Measurements from ENCODE around the gene COL13A1.

COL13A1 gene

DNA sequence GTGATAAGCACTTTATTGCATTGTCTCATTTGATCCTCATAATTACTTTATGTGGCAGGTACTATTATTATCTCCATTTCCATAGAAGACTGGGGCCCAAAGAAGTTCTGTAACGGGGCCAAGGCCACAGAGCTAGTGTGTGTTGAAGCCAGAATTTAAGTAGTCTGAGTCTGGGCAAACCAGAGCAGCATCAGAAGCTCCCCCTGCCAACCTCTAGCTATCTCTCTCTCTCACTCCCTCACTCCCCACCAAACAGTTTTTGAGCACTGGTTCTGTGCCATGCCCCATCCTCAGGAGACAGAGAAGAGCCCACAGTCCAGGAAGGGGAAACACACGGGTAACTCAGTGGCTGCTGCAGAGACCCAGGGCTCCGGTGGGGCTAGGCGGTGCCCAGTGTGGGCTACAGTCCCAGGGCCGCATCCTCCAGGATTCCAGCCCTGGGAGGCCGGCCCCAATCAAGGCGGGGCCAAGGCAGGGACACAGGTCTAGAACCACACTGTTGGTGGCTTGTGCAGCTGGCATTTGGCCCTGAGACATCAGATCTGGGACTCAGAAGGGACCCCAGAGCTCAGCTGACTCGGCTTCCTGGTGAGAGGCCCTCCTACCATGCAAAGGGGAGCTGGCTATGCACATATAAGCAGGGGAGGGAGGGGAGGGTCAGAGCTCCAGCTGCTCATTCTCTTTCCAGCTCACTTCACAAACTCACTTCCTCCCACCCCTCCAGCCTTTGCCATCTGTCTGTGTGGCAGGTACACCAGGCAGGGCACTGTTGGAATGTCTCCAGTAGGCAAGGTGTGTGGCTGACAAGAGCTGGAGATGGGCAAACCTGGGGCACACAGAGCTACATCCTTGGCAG is 34.4 kb downstream of the COL13A1 start:
- DNase-seq (ENCODE audit: low read depth, low spot score) = no peak
- Histone ChIP-seq H3K27me3 (ENCODE audit: control insufficient read depth, insufficient read depth, low read length) (no peaks in the 10 kb centered on the region), H3K4me1 (ENCODE audit: control insufficient read depth, insufficient read depth, low read length) (peaks cover 9% of the 10 kb centered on the region; the same call in 1 of the 2 replicates), H3K9me3 (ENCODE audit: control insufficient read depth, insufficient read depth, low read length) (no peaks in the 10 kb centered on the region), H3K27ac (ENCODE audit: low read length) (no peak overlapping the region), H3K36me3 (ENCODE audit: control insufficient read depth, insufficient read depth, low read length) (no peaks in the 10 kb centered on the region), H3K4me3 (ENCODE audit: low read length) (no peak overlapping the region)
- WGBS (ENCODE audit: insufficient coverage, insufficient read length) = no CpG with 5 or more reads among the region's 8 CpGs

DNA sequence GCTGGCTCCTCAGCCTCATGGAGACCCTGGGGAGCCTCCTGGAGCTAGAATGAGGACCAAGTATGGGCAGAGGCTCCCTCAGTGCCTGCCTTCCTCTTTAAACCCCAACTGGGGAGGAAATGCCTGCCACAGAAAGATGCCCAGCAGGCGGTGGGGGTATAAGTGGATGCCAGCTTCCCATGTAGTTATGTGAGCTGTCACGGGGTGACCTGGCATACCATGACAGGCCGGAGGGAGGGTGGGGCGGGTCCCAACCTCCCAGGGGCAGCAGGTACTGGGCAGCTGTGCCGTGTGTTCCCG is 35.0 kb downstream of the COL13A1 start:
- Histone ChIP-seq H3K9me3 (ENCODE audit: control insufficient read depth, insufficient read depth, low read length) (no peaks in the 10 kb centered on the region), H3K27ac (ENCODE audit: low read length) (no peak overlapping the region), H3K27me3 (ENCODE audit: control insufficient read depth, insufficient read depth, low read length) (no peaks in the 10 kb centered on the region), H3K4me3 (ENCODE audit: low read length) (no peak overlapping the region), H3K4me1 (ENCODE audit: control insufficient read depth, insufficient read depth, low read length) (peaks cover 9% of the 10 kb centered on the region; the same call in 1 of the 2 replicates), H3K36me3 (ENCODE audit: control insufficient read depth, insufficient read depth, low read length) (no peaks in the 10 kb centered on the region)
- WGBS (ENCODE audit: insufficient coverage, insufficient read length) = no CpG with 5 or more reads among the region's 6 CpGs
- no peak for DNase-seq (ENCODE audit: low read depth, low spot score)

DNA sequence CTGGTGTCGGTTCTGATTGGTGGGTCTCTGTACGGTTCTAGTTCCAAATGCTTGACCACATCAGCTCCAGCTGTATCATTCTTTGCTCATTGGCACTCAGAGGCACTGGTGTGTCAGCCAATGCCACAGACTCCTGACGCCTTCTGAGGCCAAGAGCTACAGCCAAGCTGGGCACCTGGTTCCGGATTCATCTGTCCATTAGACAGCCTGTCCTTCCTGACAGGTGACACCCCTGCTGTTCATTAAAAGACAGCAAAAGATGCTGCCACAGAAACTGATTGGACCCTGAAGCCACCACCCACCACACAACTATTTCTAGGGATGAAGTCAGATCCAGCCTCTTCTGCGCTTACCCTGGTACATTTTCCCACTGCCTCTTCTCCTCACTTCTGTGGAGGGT is 35.6 kb downstream of the COL13A1 start:
- WGBS (ENCODE audit: insufficient coverage, insufficient read length) = no CpG with 5 or more reads among the region's 5 CpGs
- Histone ChIP-seq H3K27ac (ENCODE audit: low read length) (no peak overlapping the region), H3K27me3 (ENCODE audit: control insufficient read depth, insufficient read depth, low read length) (no peaks in the 10 kb centered on the region), H3K36me3 (ENCODE audit: control insufficient read depth, insufficient read depth, low read length) (no peaks in the 10 kb centered on the region), H3K4me1 (ENCODE audit: control insufficient read depth, insufficient read depth, low read length) (peaks cover 9% of the 10 kb centered on the region; the same call in 1 of the 2 replicates), H3K9me3 (ENCODE audit: control insufficient read depth, insufficient read depth, low read length) (no peaks in the 10 kb centered on the region), H3K4me3 (ENCODE audit: low read length) (no peak overlapping the region)
- no peak for DNase-seq (ENCODE audit: low read depth, low spot score)

DNA sequence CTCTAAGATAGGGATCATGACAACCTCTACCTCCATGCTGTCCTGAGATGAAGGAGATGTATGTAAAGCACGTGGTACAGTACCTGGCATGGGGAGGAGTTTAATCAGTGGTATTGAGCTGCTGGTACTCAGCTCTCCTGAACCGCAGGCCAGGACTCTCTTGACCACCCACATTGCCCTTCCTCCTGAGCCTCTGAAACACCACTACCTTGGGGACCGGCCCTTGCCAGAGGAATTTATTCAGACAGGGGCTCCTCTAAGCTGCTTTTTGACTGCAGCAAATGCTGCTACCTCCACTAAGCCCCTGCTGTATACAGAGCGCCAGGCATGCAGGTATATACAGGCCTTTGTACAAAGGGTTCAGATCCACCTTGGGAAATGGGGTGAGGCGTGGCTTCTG is 36.7 kb downstream of the COL13A1 start:
- peaks cover 9% of the 10 kb centered on the region; the same call in 1 of the 2 replicates for H3K4me1 ChIP-seq (ENCODE audit: control insufficient read depth, insufficient read depth, low read length)
- H3K9me3 ChIP-seq (ENCODE audit: control insufficient read depth, insufficient read depth, low read length) = no peaks in the 10 kb centered on the region
- no peaks in the 10 kb centered on the region; the same call in 1 of the 2 replicates for H3K36me3 ChIP-seq (ENCODE audit: control insufficient read depth, insufficient read depth, low read length)
- H3K4me3 ChIP-seq (ENCODE audit: low read length) = no peak overlapping the region
- no CpG with 5 or more reads among the region's 5 CpGs for WGBS (ENCODE audit: insufficient coverage, insufficient read length)
- no peak overlapping the region for H3K27ac ChIP-seq (ENCODE audit: low read length)
- H3K27me3 ChIP-seq (ENCODE audit: control insufficient read depth, insufficient read depth, low read length) = no peaks in the 10 kb centered on the region
- no peak for DNase-seq (ENCODE audit: low read depth, low spot score)

DNA sequence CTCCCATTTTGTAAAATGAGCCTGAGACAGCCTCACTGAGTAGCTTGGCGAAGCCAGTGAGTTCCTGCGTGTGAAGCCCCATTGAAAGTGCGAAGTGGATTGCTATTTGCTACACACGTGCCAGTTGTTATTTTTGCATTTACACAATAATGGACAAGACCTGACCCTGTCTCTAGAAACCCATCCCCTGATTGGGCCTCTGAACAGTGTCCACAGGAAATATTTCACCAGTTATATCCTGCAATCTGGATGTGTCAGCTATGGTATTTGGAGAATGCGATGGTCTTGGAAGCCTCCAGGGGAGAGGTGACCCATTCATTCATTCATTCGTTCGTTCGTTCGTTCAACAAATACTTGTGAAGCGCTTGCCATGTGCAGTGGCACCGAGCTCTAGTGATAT is 37.1 kb downstream of the COL13A1 start:
- H3K36me3 ChIP-seq (ENCODE audit: control insufficient read depth, insufficient read depth, low read length) = no peaks in the 10 kb centered on the region; the same call in 1 of the 2 replicates
- H3K27ac ChIP-seq (ENCODE audit: low read length) = no peak overlapping the region
- no peaks in the 10 kb centered on the region for H3K9me3 ChIP-seq (ENCODE audit: control insufficient read depth, insufficient read depth, low read length)
- DNase-seq (ENCODE audit: low read depth, low spot score) = no peak
- WGBS (ENCODE audit: insufficient coverage, insufficient read length) = no CpG with 5 or more reads among the region's 11 CpGs
- no peaks in the 10 kb centered on the region for H3K27me3 ChIP-seq (ENCODE audit: control insufficient read depth, insufficient read depth, low read length)
- H3K4me1 ChIP-seq (ENCODE audit: control insufficient read depth, insufficient read depth, low read length) = peaks cover 9% of the 10 kb centered on the region; the same call in 1 of the 2 replicates
- no peak overlapping the region for H3K4me3 ChIP-seq (ENCODE audit: low read length)

DNA sequence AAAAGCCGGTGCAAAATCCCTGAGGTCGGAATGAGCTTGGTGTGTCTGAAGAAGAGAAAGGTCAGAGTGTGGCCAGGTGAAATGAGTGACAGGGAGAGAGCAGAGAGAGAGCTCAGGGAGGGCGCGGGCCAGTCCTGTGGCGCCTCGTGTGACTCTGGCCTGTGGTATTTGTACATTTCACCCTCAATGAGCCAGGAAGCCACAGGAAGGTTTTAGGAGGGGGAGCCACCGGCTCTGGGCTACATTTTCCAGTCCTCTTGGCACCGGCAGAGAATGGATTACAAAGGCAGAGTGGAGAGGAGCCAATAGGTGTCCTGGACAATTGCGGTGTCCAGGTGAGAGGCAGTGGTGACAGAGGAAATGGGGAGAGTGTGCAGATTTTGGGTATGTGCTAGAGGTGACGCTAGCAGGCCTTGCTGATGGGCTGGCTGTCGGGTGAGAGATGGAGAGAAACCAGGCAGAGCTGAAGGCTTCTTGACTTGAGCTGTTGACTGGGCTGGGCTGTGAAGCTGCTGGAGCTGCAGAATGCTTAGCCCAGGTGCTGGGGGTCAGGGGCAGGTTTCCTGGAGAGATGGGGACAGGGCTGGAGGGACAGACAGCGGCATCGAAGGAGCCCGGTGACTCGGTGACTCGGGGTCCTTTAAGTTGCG is 38.1 kb downstream of the COL13A1 start:
- H3K4me1 ChIP-seq (ENCODE audit: control insufficient read depth, insufficient read depth, low read length) = peaks cover 12% of the 10 kb centered on the region; the same call in 1 of the 2 replicates
- no peak for DNase-seq (ENCODE audit: low read depth, low spot score)
- WGBS (ENCODE audit: insufficient coverage, insufficient read length) = no CpG with 5 or more reads among the region's 17 CpGs

DNA sequence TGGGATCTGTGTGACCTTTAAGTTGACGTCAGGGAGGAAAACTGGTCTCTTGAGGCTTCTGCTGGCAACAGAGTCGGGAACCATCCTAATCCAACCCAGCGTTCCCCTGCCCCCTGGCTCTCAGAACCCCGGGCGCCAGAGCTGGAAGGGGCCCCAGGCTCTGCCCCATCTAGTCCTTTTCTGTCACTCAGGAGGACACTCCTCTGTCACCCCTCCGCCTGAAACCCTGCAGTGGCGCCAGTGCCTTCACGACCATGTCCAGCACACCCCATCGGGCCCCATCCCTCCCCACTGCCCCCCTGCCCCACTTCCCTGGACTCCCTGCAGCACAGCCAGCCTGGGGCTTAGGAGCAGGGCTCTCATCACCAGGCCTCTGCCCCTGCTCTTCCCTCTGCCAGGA is 39.1 kb downstream of the COL13A1 start:
- no peak for DNase-seq (ENCODE audit: low read depth, low spot score)
- H3K36me3 ChIP-seq (ENCODE audit: control insufficient read depth, insufficient read depth, low read length) = no peaks in the 10 kb centered on the region; the same call in 1 of the 2 replicates
- no peak overlapping the region for H3K27ac ChIP-seq (ENCODE audit: low read length)
- no peaks in the 10 kb centered on the region for H3K27me3 ChIP-seq (ENCODE audit: control insufficient read depth, insufficient read depth, low read length)
- H3K9me3 ChIP-seq (ENCODE audit: control insufficient read depth, insufficient read depth, low read length) = no peaks in the 10 kb centered on the region
- H3K4me3 ChIP-seq (ENCODE audit: low read length) = no peak overlapping the region
- H3K4me1 ChIP-seq (ENCODE audit: control insufficient read depth, insufficient read depth, low read length) = peaks cover 12% of the 10 kb centered on the region; the same call in 1 of the 2 replicates
- WGBS (ENCODE audit: insufficient coverage, insufficient read length) = no CpG with 5 or more reads among the region's 9 CpGs

More for the DNA sequence above, 38.1 kb downstream of the COL13A1 start:
- no peak overlapping the region for H3K4me3 ChIP-seq (ENCODE audit: low read length)
- no peaks in the 10 kb centered on the region; the same call in 1 of the 2 replicates for H3K36me3 ChIP-seq (ENCODE audit: control insufficient read depth, insufficient read depth, low read length)
- no peaks in the 10 kb centered on the region for H3K27me3 ChIP-seq (ENCODE audit: control insufficient read depth, insufficient read depth, low read length)
- no peak overlapping the region for H3K27ac ChIP-seq (ENCODE audit: low read length)
- no peaks in the 10 kb centered on the region for H3K9me3 ChIP-seq (ENCODE audit: control insufficient read depth, insufficient read depth, low read length)

DNA sequence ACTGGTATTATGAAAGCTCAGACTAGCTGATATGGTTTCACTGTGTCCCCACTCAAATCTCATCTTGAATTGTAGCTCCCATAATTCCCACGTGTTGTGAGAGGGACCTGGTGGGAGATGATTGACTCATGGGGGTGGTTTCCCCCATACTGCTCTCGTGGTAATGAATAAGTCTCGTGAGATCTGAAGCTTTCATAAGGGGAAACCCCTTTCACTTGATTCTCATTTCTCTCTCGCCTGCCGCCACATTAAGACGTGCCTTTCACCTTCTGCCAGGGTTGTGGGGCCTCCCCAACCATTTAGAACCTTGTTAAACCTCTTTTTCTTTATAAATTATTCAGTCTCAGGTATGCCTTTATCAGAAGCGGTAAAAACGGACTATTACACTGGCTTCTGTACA is 40.3 kb downstream of the COL13A1 start:
- Histone ChIP-seq H3K9me3 (ENCODE audit: control insufficient read depth, insufficient read depth, low read length) (no peaks in the 10 kb centered on the region), H3K36me3 (ENCODE audit: control insufficient read depth, insufficient read depth, low read length) (no peaks in the 10 kb centered on the region; the same call in 1 of the 2 replicates), H3K4me3 (ENCODE audit: low read length) (no peak overlapping the region), H3K27me3 (ENCODE audit: control insufficient read depth, insufficient read depth, low read length) (no peaks in the 10 kb centered on the region), H3K27ac (ENCODE audit: low read length) (no peak overlapping the region), H3K4me1 (ENCODE audit: control insufficient read depth, insufficient read depth, low read length) (peaks cover 14% of the 10 kb centered on the region; the same call in 1 of the 2 replicates)
- WGBS (ENCODE audit: insufficient coverage, insufficient read length) = no CpG with 5 or more reads among the region's 8 CpGs
- no peak for DNase-seq (ENCODE audit: low read depth, low spot score)

DNA sequence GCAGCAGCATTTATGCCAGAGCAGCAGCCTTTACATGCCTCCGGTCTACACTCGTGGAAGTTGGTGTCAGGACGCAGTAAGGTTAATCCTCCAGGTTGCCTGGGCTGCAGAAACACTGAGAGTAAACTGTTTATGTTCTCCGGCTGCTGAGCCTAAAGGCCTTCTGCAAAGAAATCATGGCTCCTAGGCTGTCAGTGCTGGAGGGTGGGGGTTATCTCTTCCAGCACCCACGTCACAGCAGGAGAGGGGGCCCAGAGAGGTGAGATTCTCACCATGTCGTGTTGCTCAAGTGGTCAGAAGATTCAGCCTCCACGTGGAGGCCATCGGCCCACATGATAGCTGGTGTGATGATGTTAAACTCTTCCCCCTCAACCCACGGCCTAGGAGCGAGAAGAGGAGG is 41.2 kb downstream of the COL13A1 start:
- WGBS (ENCODE audit: insufficient coverage, insufficient read length) = no CpG with 5 or more reads among the region's 10 CpGs
- no peaks in the 10 kb centered on the region for H3K9me3 ChIP-seq (ENCODE audit: control insufficient read depth, insufficient read depth, low read length)
- no peak for DNase-seq (ENCODE audit: low read depth, low spot score)
- no peak overlapping the region for H3K4me3 ChIP-seq (ENCODE audit: low read length)
- H3K27me3 ChIP-seq (ENCODE audit: control insufficient read depth, insufficient read depth, low read length) = no peaks in the 10 kb centered on the region
- H3K4me1 ChIP-seq (ENCODE audit: control insufficient read depth, insufficient read depth, low read length) = peaks cover 14% of the 10 kb centered on the region; the same call in 1 of the 2 replicates
- no peak overlapping the region for H3K27ac ChIP-seq (ENCODE audit: low read length)
- H3K36me3 ChIP-seq (ENCODE audit: control insufficient read depth, insufficient read depth, low read length) = no peaks in the 10 kb centered on the region; the same call in 1 of the 2 replicates

DNA sequence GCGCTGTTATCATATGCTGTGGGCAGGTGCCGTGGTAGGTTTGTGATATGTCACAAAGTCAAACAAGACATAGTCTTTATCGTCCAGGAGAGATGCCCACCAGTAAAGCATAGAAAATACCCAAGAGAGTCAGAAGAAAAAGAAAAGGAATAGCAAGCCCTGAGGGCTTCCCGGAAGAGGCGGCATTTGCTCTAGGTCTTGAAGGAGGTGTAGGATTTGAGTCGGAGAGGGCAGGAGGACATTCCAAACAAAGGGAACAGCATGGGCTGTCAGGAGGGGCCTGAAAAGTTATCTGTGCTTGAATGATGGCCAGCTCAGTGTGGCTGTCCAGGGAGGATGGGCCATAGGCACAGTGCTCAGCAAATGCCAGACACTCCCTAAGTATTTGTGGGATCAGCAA is 42.2 kb downstream of the COL13A1 start:
- Histone ChIP-seq H3K27me3 (ENCODE audit: control insufficient read depth, insufficient read depth, low read length) (no peaks in the 10 kb centered on the region), H3K4me3 (ENCODE audit: low read length) (no peak overlapping the region), H3K27ac (ENCODE audit: low read length) (no peak overlapping the region), H3K36me3 (ENCODE audit: control insufficient read depth, insufficient read depth, low read length) (no peaks in the 10 kb centered on the region; the same call in 1 of the 2 replicates), H3K9me3 (ENCODE audit: control insufficient read depth, insufficient read depth, low read length) (no peaks in the 10 kb centered on the region), H3K4me1 (ENCODE audit: control insufficient read depth, insufficient read depth, low read length) (peaks cover 13% of the 10 kb centered on the region)
- DNase-seq (ENCODE audit: low read depth, low spot score) = no peak
- no CpG with 5 or more reads among the region's 6 CpGs for WGBS (ENCODE audit: insufficient coverage, insufficient read length)

Data from iPS DF 6.9 (cell line).